ENCODE data around the gene YTHDF1.

GRCh38 chr20:63186528-63187316 lies 29.2 kb downstream of the YTHDF1 start:
- TF ChIP-seq, protein P1, sequence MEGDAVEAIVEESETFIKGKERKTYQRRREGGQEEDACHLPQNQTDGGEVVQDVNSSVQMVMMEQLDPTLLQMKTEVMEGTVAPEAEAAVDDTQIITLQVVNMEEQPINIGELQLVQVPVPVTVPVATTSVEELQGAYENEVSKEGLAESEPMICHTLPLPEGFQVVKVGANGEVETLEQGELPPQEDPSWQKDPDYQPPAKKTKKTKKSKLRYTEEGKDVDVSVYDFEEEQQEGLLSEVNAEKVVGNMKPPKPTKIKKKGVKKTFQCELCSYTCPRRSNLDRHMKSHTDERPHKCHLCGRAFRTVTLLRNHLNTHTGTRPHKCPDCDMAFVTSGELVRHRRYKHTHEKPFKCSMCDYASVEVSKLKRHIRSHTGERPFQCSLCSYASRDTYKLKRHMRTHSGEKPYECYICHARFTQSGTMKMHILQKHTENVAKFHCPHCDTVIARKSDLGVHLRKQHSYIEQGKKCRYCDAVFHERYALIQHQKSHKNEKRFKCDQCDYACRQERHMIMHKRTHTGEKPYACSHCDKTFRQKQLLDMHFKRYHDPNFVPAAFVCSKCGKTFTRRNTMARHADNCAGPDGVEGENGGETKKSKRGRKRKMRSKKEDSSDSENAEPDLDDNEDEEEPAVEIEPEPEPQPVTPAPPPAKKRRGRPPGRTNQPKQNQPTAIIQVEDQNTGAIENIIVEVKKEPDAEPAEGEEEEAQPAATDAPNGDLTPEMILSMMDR (IDR thresholded peaks at IDR 0.05; ENCODE audit: low read depth, low read length) = no peak
- TF ChIP-seq POLR2A (IDR thresholded peaks at IDR 0.05; ENCODE audit: extremely low read depth, insufficient read length) (no peak), MYC (IDR thresholded peaks at IDR 0.05; ENCODE audit: low read depth, low read length) (no peak)
- TF ChIP-seq, protein P2, sequence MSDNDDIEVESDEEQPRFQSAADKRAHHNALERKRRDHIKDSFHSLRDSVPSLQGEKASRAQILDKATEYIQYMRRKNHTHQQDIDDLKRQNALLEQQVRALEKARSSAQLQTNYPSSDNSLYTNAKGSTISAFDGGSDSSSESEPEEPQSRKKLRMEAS (IDR thresholded peaks at IDR 0.05; ENCODE audit: low read depth, low read length) = no peak

All from NB4 (cell line).